AG09309 (cell line): ENCODE measurements around the gene SPATA24.

Experiments
- DNase-seq: peaks from one replicate; pipeline ENCODE4 v3.0.0-alpha.2; 2010; ENCODE audit warnings: low read depth
- H3K4me3 ChIP-seq: 2 replicates; pipeline ENCODE4 v1.5.1; 2011; ENCODE audit warnings: mild to moderate bottlenecking, low read depth, low read length, moderate library complexity; ENCODE audit not compliant: control insufficient read depth
- CTCF ChIP-seq: IDR thresholded peaks from 2 replicates; pipeline ENCODE4 v1.5.1; 2011; ENCODE audit warnings: mild to moderate bottlenecking, low read depth, low read length, inconsistent platforms; ENCODE audit not compliant: insufficient read depth, control insufficient read depth; ENCODE audit errors: missing control alignments

The SPATA24 gene

DNA sequence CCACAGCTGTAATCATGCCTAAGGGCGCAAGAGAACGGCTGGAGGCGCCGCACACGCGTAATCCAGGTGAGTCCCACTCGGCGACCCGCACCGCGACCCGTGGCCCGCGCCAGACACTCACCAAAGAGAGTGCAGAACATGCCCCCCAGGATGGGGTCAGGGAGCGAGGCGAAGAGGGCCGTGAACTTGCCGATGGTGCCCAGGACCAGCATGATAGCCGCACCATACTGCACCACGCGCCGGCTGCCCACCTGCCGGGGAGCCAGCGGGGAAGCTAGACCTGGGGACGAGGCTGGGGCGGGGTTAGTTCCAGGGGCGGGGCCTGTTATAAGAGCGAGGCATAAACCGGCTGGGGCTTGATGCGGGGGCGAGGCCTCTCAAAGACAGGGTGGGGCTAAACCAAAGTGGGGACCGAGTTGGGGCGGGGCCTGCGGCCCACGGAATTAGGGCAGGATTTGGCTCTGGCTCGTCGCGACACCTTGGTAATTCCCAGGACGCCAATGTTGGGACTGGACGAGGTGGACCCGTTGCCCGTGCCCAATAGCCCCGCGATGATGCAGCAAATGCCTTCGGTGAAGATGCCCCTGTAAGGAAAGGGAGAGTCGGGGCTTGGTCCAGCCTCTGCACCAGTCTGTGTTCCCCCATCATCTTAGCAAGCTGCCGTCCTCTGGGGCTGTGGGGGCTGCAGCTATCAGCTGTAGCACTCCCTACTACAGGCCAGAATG, 25.6 kb downstream of the SPATA24 start:
- no peak for DNase-seq
- no peak overlapping the region for H3K4me3 ChIP-seq
- no peak for TF ChIP-seq CTCF

DNA sequence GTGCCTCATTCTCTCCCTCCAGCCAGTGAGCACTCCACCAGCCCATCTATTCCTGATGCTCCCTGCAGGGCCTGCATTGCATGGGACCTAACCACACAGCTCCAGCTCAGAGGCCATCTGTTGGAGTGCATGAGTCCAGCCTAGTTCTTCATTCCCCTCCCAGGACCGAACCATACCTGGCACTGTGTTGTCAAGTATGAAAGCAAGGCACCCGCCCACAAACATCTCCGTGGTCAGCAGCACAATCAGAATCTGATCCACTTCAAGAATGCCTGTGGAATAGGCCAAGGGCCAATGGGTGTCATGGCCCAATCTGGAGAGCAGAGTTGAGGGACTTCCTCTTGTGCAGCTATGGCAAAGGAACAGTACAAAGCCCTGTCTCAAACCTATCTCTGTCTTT, 26.7 kb downstream of the SPATA24 start:
- H3K4me3 ChIP-seq: no peak overlapping the region
- TF ChIP-seq CTCF: no peak
- DNase-seq: no peak

DNA sequence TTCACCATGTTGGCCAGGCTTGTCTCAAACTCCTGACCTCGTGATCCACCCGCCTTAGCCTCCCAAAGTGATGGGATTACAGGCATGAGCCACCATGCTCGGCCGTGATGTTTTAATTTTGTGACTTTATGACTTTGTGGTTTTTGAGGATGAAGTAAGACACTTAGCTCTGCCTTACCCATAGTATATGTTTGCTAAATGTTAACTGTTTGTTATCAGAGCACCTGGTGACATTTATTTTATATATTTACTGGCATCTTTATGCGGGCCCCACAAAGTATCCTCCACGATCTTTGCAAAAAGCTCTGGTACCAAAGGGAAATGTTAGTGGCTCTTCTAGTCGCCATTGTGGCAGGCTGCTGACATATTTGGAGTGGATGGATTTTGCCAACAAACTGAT, 27.5 kb downstream of the SPATA24 start:
- no peak overlapping the region for H3K4me3 ChIP-seq
- no peak for DNase-seq
- no peak for TF ChIP-seq CTCF

- no peak for TF ChIP-seq CTCF
- no peak for DNase-seq
- no peak overlapping the region for H3K4me3 ChIP-seq
Observed at GRCh38 chr5:139374909-139375308, 29.0 kb downstream of the SPATA24 start.

- no peak for DNase-seq
- no peak for TF ChIP-seq CTCF
- no peak overlapping the region for H3K4me3 ChIP-seq
Observed at GRCh38 chr5:139371482-139372435, 32.1 kb downstream of the SPATA24 start.

DNA sequence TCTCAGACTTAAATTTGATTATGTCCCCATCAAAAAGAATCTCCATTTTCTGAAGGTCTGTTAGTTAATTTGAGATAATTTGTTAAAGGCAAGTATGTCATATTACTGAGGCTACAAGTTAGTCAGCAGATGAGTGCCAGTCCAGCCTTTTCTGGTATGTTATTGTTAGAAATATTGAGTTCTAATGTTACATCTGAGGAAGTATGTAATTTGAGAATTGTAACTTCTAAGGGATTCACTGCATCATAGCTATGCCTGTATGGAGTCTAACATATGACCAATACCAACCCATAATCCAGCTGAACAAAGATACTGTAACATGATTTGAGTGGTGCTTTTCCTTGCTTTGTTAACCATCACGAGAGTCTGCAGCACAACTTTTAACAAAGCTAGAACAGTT, 34.7 kb downstream of the SPATA24 start:
- no peak overlapping the region for H3K4me3 ChIP-seq
- TF ChIP-seq CTCF: no peak
- no peak for DNase-seq
